GM18909 (cell line): ENCODE data around the gene MCC.

Experiments used
- ATAC-seq: cut with Tn5 transposase; IDR thresholded peaks from one replicate; pipeline ENCODE4 v1.9.1; 2021; ENCODE audit warnings: mild to moderate bottlenecking; ENCODE audit not compliant: unreplicated experiment, poor library complexity

MCC gene

DNA sequence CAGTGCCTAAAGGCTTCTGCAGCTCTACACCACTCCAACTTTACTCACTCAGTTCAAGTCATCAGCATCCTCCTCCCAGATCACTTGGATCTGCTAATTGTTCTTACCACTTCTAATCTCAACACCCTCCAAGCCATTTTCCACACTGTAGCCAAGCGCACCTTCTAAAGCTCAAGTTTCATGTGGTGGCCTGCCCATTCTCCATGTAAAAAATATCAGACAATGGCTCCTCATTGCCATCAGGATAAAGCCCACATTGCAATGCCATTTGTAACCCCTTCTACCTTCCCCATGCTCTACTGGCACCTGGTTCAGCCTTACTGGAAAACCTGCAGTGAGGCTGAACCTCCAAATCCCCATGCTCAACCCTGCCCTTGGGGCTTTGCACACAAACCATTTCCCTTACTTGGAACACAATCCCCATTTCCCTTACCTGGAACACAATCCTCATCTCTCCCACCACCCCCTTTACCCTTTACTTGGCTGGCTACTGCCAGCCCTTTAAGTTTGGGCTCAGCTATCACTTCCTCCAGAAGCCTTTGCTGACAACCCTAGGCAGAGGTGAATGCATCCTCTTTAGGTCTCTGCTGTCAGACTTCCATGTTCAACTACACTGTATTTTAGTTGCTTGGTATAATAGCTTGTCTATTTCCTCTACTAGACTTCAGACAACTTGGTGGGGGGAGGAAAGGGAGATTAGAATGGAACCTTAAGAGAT lies 273.5 kb downstream of the MCC start:
- no peak for ATAC-seq

DNA sequence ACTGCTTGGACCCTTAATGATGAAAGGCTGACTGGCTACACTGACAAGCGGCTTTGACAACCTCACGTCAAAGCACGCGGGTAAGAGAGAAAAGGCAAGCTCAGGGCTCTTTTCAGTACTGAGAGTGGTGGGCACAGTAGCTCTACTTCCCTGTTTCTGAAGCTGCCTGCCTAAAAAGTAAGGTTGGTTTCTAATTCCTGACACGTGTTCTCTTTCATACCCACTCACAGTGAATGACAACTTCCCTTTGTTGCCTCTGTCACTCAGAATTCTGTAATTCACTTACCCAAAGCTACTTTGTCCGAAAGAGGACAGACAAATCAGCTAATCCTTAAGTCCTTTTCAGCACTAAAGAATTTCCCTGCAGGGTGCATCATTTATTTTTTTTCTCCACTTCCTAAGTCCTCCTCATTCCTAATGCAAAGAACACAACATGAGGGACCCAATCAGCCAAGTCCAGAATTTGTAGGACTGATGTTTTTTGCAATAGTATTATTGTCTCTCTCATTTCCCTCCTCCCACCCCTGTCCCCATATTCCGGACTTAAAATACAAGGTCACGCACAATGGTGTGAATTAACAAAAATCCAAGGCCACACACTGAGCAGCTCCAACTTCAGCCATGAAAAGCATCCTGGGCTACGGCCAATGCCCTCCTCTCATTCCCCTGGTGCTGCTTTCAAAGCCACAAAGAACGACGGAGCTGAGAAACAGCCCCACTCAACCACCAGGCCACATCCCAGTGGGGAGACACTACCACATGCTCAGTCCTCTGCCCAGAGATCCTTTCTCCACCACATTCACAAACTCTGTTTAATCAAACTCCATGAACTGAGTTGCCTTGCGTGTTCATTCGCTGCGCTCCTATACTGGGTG lies 274.5 kb downstream of the MCC start:
- ATAC-seq, result no peak

DNA sequence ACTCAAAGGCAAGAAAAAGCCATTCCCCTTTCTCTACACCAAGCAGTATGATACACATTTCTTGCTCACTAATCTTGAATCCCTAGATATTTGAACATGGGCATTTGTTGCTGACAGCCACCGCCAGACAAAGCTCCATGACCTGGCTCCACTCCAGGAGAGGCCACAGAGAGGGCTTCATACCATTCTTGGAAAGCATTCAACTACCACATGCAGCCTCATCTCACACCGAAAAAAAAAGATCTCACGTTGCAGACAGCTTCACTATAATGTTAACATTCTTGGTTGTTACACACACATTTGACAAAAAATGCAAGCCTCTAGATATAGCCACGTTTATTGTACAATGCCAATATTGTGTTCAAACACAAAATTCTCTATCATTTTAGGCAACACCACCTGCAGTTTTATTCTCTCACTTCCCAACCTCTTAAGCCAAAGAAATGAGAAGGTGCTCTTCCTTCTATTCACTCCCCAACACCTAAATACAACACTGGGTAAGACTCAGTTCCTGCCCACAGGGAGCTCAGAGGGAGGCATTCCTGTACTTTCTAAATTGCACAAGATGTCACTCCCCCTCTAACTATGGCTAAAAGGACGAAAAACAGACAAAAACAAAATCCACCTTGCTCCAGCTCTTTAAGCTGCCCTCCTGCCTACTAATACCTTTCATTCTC lies 275.9 kb downstream of the MCC start:
- ATAC-seq, result no peak

DNA sequence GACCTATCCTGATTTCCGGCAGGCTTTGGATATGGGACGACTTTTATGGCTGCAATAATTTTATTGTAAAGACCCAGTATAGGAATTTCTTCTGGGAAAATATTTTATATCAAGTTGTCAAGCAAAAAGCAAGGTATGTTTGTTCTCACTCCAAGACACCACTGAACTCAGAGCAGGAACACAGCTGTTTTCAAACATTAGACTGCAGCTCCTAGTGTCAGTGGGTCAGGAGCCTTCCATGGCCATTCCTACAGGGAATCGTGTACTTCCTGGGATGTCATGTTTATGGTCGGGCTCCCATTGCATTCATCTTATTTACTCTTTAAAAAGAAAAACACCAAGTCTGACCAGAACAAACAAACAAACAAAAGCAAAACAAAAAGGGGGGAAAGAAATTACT lies 278.8 kb downstream of the MCC start:
- ATAC-seq, result no peak

DNA sequence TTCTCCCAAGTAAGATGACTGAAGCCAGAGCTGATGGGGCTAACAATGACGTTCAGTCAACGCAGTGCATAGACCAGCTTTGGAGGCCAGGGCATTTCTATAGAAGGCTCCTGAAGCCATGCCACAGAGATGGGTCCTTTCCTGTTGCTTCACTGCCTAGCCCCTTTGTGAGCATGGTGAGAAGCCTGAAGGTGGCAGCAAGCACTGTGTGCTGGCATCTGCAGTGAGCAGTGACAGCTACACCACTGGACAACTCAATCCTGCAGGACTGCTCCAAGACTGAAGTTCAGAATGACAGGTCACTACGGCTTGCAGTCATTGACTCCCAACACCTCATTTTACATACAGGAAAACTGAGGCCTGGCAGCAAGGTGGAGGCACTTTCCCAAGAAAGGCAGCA lies 282.4 kb downstream of the MCC start:
- ATAC-seq, result no peak

DNA sequence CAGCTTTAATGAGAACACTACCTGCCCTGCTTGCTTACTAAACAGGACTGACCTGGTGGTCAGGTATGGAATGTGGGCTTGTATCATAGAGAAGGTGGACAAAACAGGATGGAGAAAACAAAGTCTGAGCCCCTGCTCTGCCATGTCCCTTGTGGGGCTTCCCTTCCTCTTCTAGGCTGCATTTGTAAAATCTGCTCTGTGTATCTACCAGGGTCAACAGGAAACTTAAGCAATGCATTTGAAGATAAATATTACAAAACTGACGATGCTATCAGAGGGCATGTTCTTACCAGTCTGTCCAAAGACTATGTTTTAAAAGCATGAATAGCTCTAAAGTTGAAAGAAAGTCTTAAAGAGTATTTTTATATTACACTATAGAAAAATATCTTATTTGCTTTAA lies 282.9 kb downstream of the MCC start:
- no peak for ATAC-seq

DNA sequence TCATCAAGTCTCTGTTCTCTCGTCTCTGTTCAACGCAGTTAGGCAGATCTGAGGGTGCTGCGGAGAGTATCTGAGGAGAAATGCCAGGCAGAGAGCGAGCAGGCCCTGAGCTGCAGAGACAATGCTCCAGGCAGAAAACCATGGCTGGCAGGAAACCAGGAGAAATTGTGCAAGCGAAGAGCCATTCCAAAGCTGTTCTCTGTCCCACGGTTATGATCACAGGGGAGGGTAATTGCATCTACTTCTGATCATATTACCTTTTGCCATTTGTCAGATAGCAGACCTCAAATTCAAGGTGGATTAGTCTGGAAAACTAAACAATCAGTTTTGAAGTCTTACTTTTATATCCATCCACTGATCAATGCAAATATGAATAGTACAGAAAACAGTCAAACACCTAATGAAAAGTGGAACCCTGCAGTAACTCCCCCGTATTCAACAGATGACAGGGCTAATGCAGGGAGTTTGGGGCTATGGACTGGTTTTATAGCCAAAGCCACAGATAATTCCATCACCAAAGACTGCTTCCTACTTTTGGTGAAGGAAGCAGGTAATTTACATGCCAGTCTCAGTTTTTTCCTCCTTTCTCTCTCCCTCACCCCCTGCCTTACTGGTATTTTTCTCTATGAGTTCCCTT lies 283.6 kb downstream of the MCC start:
- ATAC-seq, result no peak

DNA sequence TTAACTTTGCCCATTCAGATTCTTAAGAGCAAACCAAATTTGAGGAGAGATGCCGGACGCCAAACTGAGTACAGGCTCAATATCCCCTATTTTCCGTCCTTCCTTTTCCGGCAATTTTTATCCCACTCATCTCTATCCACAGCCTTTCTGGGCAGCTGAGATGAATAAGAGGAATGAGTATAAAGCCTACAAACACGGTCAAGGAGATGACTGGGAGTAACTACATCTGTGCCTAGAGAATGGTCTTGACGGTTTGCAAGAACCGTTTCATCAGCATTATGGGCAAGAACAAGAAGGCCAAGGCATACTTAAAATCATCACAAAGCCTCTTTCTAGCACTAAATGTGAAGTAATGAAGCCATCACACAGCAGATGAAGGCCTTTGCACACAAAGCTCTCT lies 284.3 kb downstream of the MCC start:
- ATAC-seq, result no peak

DNA sequence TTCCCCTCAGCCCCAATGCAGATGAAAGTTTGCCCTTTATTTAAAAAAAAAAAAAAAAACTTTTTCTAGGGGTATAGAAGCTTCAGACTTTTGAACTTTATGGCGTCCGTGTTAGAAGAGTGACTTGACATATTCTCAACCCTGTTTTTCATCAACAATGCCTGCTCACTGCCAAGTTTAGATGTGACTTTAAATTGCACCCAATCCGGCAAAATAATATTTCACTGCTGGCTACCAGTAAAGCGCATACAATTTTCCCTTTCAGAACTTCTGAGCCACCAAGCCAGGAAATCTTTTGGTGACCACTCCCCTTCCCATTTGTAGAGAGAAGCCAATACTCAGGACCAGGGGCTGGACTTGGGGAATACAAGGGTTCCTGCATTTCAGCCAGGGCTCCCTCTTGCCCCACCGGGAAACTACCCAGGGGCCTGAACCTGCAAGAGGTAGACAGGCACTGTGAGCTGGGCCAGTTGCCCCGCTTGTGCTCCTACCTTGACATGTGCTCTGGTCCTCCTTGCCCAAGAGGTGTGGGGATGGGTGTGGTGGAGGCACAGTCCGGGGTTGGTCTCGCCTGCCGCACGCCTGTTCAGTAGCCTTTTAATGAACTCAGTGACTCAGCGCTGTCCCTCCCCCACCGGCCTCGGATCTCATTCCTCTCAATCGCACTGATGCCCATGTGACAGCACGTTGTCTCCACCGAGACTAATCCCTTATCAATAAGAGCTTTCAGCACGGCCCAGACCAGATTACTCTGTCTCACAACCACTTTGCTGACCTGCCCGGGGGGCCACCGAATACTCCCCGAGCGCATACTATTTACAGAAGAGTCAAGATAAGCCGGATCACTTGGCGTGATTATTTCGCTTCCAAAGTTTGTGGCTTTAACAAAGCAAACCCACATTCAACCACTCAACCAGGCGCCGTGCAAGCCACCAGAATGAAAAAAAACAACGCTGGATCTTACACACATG lies 285.2 kb downstream of the MCC start:
- ATAC-seq, result no peak

DNA sequence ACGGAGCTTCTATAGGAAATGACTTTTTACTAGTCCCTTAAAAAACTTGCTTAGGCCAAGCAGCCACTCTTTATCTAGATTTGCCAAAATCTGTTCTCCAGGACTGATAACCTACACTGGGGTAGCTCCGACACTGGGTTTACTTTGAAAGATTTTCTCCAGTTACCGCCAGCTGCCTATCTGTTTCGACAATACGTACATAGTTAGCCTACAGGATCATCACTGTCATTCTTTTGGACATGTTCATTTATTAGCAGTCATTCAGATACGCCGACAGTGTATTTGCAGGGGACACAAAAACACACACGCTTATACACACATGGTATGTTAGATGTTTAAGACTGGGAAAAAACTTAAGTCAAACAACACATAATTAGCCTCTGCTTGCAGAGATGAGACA lies 286.0 kb downstream of the MCC start:
- no peak for ATAC-seq

DNA sequence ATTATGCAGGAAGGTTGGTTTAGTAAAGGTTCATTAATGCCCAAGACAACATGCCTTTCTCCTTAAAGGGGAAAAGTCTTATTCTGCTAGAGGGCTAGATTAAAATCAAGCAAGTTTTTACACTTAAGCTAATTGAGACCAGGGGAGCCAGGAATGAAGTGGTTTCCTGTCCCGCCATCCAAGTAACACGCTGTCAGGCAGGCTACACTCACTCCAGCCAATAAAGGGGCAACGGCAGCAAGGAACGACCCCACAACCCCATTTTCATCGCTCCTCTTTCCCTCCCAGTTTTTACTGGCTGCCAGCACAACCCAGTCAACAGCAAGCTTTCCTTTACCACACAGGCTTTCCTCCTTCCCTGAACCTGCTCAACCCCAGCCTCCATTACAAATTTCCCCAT lies 286.5 kb downstream of the MCC start:
- no peak for ATAC-seq

DNA sequence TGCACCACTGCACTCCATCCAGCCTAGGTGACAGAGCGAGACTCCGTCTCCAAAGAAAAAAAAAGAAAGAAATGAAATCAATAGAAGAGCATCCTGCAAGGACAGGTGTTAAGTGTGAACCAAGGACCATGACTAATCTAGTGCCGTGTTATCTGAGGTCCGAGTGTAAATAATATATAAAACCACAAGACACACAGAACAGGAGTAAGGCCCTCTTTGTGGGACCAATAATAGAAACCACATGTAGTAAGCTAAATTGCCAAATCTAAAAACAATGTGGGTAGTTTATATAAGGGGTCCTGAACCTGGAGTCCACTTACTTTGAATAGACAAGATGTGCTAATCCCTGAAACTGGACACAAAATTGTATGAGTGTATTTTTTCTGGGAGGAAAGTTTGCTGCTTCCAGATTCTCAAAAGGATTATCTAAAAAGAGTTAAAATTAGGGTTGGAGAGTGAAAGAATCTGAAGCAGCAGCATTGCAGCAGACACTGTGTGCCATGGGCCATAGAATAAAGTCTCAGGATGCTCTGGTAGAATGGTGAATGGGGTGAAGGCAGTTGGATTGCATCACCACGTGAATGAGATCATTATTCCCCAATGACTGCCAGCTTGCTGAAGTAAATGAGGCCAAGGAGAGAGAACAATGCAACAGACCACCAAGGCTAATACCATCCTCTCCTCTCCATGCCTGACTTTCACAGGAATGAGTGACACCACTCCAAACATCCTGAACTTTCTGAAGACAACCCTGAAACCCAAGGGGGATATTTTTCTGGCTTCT lies 288.9 kb downstream of the MCC start:
- ATAC-seq, result no peak

DNA sequence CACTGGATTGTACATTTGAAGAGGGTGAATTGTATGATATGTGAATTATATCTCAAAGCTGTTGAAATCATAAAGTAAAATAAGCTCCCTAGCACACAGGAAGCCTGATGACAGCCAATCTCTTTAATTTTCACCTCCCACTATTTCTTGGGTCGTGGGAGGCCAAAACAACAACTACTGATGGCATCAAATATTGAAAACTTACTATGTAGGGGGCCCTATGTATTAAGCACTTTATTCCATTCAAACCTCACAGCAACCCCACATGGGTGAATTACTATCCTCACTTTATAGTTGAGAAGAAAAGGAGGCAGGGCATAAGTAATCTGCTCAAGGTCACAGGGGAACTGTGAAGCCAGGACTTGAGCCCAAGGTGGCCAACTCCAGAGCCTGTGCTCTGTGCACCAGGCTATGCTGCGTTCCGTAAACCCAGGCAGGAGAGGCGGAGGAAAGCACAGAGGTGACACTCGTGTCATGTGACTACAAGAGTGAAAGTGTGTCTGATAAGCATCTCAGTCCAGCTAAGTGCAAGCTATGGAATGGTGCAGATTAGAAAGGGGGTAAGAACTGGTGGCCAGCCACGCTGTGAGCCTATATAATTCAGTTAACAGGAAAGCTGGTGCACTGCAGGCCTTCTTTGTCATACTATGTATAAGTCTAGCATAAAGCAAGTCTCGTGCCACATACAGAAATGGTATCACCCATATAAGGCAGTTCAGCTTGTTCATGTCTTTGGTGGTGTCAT lies 290.6 kb downstream of the MCC start:
- no peak for ATAC-seq

DNA sequence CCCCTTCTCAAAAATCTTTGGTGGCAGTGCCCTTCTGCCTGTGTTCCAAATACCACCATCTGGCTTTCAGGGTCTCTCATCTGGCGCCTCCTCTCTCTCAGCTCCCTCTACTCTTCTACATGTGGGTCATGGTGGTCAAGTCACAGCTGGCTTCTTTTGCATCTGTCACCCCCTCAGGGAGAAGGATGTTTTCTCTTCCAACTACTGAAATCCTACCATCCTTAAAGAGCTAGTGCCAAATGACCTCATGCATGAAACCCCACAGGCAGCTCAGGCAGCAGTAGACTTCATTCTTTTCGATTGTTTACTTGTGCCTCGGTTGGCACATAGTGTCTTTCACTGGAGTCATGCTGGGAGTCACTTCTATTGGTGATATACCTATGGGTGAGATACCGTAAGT lies 292.5 kb downstream of the MCC start:
- no peak for ATAC-seq

DNA sequence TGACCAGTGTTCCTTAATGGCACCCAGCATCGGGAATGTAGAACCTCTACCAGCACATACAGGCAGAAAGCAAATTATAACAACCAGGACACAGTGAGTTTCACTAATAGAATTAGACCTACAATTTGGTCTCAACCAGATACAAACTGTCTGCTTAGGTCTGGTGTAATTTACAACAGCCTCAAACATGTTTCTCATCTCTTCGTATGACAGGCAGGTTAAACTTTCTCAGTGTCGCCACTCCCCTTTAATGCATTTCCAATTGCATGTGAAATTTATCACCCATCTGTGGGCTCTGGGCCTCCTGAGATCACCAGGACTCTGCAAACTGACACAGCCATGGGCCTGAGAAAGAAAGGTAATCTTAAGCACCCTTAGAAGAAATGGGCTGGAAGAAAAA lies 293.0 kb downstream of the MCC start:
- ATAC-seq, result no peak

DNA sequence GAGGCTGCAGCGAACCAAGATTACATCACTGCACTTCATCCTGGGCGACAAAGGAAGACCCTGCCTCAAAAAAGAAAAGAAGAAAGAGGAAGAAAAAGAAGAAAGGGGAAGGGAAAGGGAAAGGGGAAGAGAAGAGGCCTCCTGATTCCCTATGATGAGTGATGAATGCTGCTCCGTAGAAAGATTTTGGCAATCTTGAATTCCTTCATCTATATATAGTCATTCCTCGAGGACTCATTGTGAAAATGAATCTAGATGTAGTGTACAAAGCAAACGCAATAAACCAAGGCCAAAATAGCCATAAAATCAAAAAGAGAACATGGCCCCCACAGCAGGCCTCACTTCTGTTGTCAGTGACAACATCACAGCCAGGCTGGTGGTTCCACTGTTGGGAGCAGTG lies 293.7 kb downstream of the MCC start:
- ATAC-seq, result no peak

DNA sequence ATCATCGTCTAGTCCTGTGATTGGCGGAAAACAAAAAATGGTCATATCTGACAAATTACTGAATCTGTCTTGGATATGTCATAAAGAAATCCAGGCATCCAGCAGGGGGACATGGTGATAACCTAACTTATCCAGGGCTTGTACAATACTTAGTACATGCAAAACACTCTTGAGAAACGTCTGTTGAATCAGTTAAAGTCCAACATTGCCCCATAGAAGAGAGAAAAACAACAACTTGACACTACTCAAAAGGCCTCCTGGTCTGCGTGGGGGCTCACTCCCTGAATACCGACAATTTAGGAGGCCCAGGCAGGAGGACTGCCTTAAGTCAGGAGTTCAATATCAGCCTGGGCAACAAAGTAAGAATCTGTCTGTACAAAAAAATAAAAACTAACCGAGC lies 294.1 kb downstream of the MCC start:
- ATAC-seq, result no peak

DNA sequence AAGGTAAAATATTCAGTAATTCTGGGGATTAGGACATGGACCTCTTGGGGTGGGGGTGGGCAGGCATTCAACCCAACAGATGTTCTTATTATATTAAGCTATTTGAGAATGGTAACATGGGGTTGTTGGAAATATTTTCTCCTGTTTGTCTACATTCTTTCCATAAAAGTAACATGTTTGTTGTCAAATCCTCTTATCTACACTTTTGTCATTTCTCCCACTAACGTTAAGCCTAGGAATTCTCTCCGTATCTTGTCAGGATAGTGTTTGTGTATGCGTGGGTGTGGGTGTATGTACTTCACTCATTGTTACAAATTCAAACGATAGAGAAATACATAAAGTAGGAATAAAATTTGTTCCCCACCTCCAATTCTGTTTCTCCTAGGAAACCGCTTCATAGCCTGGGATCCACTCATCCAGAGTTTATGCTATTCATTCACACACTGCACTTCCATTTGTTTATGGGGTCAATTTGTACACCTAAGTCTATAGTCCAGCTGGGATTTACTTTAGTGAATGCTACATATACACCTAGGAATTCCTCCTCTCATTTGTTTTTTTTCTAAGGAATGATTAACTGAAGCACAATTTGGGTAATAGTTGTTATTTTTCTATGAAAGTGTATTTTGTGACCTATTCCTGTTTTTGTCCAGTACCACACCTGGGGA lies 294.8 kb downstream of the MCC start:
- ATAC-seq, result no peak
